ENCODE data around the gene MAPK13.
"Not testable (repeated sequence)": the region's sequence is repeated elsewhere in the genome, so short reads cannot be mapped to it uniquely, and the experiment has no call there.

Gene MAPK13

DNA sequence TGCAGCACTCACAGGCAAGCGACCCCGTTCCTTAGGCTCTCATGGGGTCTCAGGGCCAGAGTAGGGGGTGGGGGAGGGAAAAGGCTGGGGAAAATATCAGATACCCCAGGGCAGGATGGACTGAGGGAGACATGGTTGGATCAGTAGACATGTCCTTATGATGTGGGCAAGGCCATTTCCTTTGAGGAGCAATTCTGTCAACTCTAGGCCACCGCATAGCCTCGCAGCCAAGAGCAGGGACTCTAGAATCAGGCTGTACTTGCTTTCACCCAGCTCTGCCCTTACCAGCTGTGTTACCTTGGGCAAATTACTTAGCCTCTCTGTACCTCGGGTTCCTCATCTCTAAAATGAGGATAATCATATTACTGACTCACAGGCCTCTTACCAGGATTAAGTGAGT lies 2.2 kb upstream of the MAPK13 start:
- no peak for DNase-seq (ENCODE audit: low read depth)

GRCh38 chr6:36128793-36129192 lies 1.5 kb upstream of the MAPK13 start:
- DNase-seq (ENCODE audit: low read depth) = no peak

GRCh38 chr6:36129334-36129733 lies 979 bp upstream of the MAPK13 start:
- DNase-seq (ENCODE audit: low read depth) = not testable (repeated sequence)

- no peak for DNase-seq (ENCODE audit: low read depth)
Measured at GRCh38 chr6:36130667-36131510, 576 bp downstream of the MAPK13 start.

- DNase-seq (ENCODE audit: low read depth) = no peak
Measured at GRCh38 chr6:36131511-36132245, 1.4 kb downstream of the MAPK13 start.

- no peak for DNase-seq (ENCODE audit: low read depth)
Measured at GRCh38 chr6:36132246-36132895, 2.1 kb downstream of the MAPK13 start.

- no peak for DNase-seq (ENCODE audit: low read depth)
Measured at GRCh38 chr6:36133148-36133547, 2.8 kb downstream of the MAPK13 start.

GRCh38 chr6:36133912-36134311 lies 3.6 kb downstream of the MAPK13 start:
- DNase-seq (ENCODE audit: low read depth) = no peak

GRCh38 chr6:36135053-36135731 lies 4.9 kb downstream of the MAPK13 start:
- no peak for DNase-seq (ENCODE audit: low read depth)

GRCh38 chr6:36136034-36136433 lies 5.7 kb downstream of the MAPK13 start:
- DNase-seq (ENCODE audit: low read depth) = no peak

DNA sequence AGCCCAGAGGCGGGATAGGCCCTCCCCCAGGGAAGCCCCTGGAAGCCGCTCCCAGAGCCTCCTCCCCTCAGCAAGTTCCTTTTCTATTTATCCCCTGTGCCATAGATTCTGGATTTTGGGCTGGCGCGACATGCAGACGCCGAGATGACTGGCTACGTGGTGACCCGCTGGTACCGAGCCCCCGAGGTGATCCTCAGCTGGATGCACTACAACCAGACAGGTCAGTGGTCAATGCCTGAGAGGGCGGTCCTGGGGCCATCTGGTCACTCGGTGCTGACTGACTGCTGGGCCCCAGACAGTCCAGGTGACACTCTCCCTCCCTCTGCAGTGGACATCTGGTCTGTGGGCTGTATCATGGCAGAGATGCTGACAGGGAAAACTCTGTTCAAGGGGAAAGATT lies 6.2 kb downstream of the MAPK13 start:
- DNase-seq (ENCODE audit: low read depth) = no peak

- DNase-seq (ENCODE audit: low read depth) = no peak
Measured at GRCh38 chr6:36138667-36139066, 8.4 kb downstream of the MAPK13 start.

DNA sequence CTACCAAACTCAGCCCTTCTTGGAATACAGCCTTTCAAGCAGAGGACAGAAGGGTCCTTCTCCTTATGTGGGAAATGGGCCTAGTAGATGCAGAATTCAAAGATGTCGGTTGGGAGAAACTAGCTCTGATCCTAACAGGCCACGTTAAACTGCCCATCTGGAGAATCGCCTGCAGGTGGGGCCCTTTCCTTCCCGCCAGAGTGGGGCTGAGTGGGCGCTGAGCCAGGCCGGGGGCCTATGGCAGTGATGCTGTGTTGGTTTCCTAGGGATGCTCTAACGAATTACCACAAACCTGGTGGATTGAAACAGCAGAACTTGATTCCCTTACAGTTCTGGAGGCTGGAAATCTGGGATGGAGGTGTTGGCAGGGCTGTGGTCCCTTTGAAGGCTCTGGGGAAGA lies 9.1 kb downstream of the MAPK13 start:
- DNase-seq (ENCODE audit: low read depth) = no peak

DNA sequence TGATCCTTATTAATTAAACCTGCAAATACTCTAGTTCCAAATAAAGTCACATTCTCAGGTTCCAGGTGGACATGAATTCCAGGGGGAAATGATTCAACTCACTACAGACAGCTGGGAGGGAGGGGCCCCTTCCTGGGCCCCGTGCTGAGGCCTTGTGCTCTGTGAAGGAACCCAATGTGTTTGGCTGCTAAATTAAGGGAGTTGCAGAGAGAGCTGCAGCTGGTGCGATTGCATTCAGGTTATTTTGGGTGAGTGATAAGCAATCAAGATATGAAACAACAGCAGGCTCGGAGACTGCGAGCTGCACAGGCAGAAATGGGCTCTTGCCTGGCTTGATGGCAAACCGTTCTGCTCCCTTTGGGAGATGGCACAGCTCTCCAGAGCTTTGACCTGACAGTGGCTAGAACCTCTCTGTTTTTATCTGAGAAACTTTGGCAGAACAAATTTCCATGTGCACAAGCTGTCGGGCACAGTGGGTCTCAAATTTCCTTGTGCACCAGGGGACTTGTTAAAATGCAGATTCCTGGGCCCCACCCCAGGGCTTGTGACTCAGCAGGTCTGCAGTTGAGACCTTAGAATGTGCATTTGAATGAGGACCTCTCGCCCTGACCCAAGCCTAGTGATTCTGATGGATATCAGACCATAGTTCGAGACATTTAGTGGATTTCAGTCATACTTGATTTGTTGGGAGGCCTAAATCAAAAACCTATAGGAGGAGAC lies 9.8 kb downstream of the MAPK13 start:
- no peak for DNase-seq (ENCODE audit: low read depth)

DNA sequence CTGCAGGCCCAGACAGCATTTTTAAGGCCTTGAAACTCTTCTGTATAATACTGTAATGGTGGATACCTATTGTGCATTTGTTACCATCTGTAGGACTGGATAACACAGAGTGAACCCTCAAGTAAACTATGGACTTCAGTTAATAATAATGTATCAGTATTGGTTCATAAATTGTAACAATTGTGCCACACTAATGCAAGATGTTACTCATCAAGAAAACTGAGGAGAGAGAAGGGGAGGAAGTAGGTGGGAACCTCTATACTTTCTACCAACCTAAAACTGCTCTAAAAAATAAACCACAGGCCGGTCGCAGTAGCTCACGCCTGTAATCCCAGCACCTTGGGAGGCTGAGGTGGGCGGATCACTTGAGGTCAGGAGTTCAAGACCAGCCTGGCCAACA lies 10.8 kb downstream of the MAPK13 start:
- no peak for DNase-seq (ENCODE audit: low read depth)

DNA sequence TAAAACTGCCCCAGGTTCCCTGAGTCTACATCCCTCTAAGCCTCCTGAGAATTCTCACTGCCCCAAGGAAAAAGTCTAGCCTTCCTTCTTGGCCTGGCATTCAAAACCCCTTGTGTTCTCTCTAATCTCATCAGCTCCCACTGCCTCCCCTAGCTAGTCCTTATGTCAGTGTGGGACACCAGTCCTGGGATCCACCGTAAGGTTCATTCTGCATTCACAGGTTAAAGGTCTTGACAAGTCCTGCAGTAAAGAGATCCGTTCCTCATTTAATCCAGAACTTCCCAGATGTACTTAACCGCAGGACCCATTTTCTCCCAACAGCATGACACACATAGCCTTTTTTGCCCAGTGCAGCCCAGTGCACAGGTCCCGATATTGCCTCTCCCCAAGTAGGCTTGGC lies 11.6 kb downstream of the MAPK13 start:
- no peak for DNase-seq (ENCODE audit: low read depth)

- no peak for DNase-seq (ENCODE audit: low read depth)
Measured at GRCh38 chr6:36142971-36143838, 12.9 kb downstream of the MAPK13 start.

GRCh38 chr6:36145495-36145894 lies 15.2 kb downstream of the MAPK13 start:
- no peak for DNase-seq (ENCODE audit: low read depth)

GRCh38 chr6:36147294-36147693 lies 17.0 kb downstream of the MAPK13 start:
- no peak for DNase-seq (ENCODE audit: low read depth)

GRCh38 chr6:36149476-36149875 lies 19.2 kb downstream of the MAPK13 start:
- no peak for DNase-seq (ENCODE audit: low read depth)

GRCh38 chr6:36150283-36150682 lies 20.0 kb downstream of the MAPK13 start:
- DNase-seq (ENCODE audit: low read depth) = no peak

Measured in stimulated activated CD8-positive, alpha-beta memory T cell treated with anti-CD3 and anti-CD28 coated beads, Interleukin-12 subunit alpha, Interleukin-12 subunit beta, amount 100 ng/mL, for 1 hour (primary cell).